Esophagus muscularis mucosa (tissue), 4 donors: ENCODE results near the gene CACNB4. TPM values are rescaled to one million over a fixed set of nuclear protein-coding genes. Genes with fewer than 3 reads are reported as not detected.

Experiments
- DNase-seq: peaks from one replicate; pipeline ENCODE4 v3.0.0-alpha.2; 2017; ENCODE audit errors: extremely low spot score
- H3K27ac ChIP-seq, 4 donors: fragments of 200-600 bp; sonication (generic); replicated peaks in 1 of 4; 1 replicate in 3 of 4; 2 replicates in 1 of 4; pipeline ENCODE4 v1.5.1; 2016 to 2019; ENCODE audit warnings: mild to moderate bottlenecking in 1 of 4
- H3K27me3 ChIP-seq, 4 donors: fragments of 200-600 bp; sonication (generic); one replicate each; pipeline versions ENCODE4 v1.5.1 to v1.6.0; 2016 to 2019
- H3K36me3 ChIP-seq, 4 donors: fragments of 200-600 bp; sonication (generic); one replicate each; pipeline ENCODE4 v1.5.1; 2016 to 2019
- H3K4me1 ChIP-seq, 4 donors: fragments of 200-600 bp; sonication (generic); one replicate each; pipeline ENCODE4 v1.5.1; 2016 to 2019
- H3K4me3 ChIP-seq, 4 donors: fragments of 200-600 bp; sonication (generic); 1 replicate in 2 of 4; 2 replicates in 2 of 4; pipeline ENCODE4 v1.5.1; 2016 to 2019; ENCODE audit warnings: mild to moderate bottlenecking in 4 of 4, moderate library complexity in 1 of 4
- H3K9me3 ChIP-seq, 4 donors: fragments of 200-600 bp; sonication (generic); 1 replicate in 3 of 4; 2 replicates in 1 of 4; pipeline ENCODE4 v1.5.1; 2016 to 2019
- CTCF ChIP-seq, 3 experiments: fragments of 200-600 bp in 2 of 3; fragments of 450-650 bp in 1 of 3; sonication (generic) in 2 of 3; IDR thresholded peaks; one replicate each; pipeline ENCODE4 v1.5.1; 2017 to 2019; ENCODE audit warnings: antibody characterized with exemption in 3 of 3, mild to moderate bottlenecking in 2 of 3, moderate library complexity in 1 of 3
- EP300 ChIP-seq: sonication (generic); formaldehyde crosslinking; IDR thresholded peaks from one replicate; pipeline ENCODE4 v1.6.1; 2017; ENCODE audit warnings: antibody characterized with exemption
- POLR2A ChIP-seq: fragments of 450-650 bp; IDR thresholded peaks from one replicate; pipeline ENCODE4 v1.6.1; 2017; ENCODE audit warnings: antibody characterized with exemption, moderate library complexity, mild to moderate bottlenecking, low read depth
- POLR2AphosphoS5 ChIP-seq, 2 donors: sonication (generic); formaldehyde crosslinking; IDR thresholded peaks; one replicate each; pipeline ENCODE4 v1.6.1; 2017; ENCODE audit warnings: antibody characterized with exemption in 2 of 2
- WGBS: methylation state at CpG from one replicate; pipeline ENCODE4 v1.1.5; 2018; 5-methylcytosine and 5-hydroxymethylcytosine counted together
- intact Hi-C: fragments of 100-400 bp; cut with DNase I; formaldehyde crosslinking; loops from one replicate; pipeline ENCODE4 v1.15.1; 2023
- total RNA-seq, 4 donors: library from RNA; depleted of rRNA; stranded (reverse); fragments of >200 nt; gene quantifications; one replicate each; pipeline versions ENCODE4 v1.1.0 to v1.2.1, GENCODE V29; 2016

Gene CACNB4
- total RNA-seq, 4 donors from 2014 or later, result 1.7 to 3.5 (median 2.3) TPM

GRCh38 chr2:151968770-151969470 is 129.9 kb downstream of the CACNB4 start:
- TF ChIP-seq CTCF (IDR thresholded peaks at IDR 0.05) (no peak), EP300 (no peak), POLR2AphosphoS5 (IDR thresholded peaks at IDR 0.05) (no peak), POLR2A (no peak)
- Histone ChIP-seq H3K4me3 (no peak overlapping the region), H3K27ac (no peak overlapping the region), H3K27me3 (no peaks in the 10 kb centered on the region), H3K4me1 (peaks cover 0 to 8% (median 6%) of the 10 kb centered on the region in 4 donors), H3K36me3 (no peaks in the 10 kb centered on the region), H3K9me3 (no peaks in the 10 kb centered on the region)
- WGBS, result 70% methylated on average over 4 of the region's 4 CpGs
- intact Hi-C loops, result no loop called here
- no peak for DNase-seq

GRCh38 chr2:151967829-151968722 is 130.8 kb downstream of the CACNB4 start:
- Histone ChIP-seq H3K9me3 (no peaks in the 10 kb centered on the region), H3K4me3 (no peak overlapping the region), H3K36me3 (no peaks in the 10 kb centered on the region), H3K27me3 (no peaks in the 10 kb centered on the region), H3K4me1 (peaks cover 0 to 2% (median 0%) of the 10 kb centered on the region in 4 donors), H3K27ac (no peak overlapping the region)
- DNase-seq, result no peak
- intact Hi-C loops, result no loop called here
- TF ChIP-seq EP300, result no peak
- no peak for TF ChIP-seq CTCF (IDR thresholded peaks at IDR 0.05)
- TF ChIP-seq POLR2A, result no peak
- TF ChIP-seq POLR2AphosphoS5 (IDR thresholded peaks at IDR 0.05), result no peak
- 91% methylated on average over 11 of the region's 11 CpGs for WGBS

- Histone ChIP-seq H3K27ac (no peak overlapping the region), H3K27me3 (no peaks in the 10 kb centered on the region), H3K9me3 (no peaks in the 10 kb centered on the region), H3K4me1 (peaks cover 0 to under 1% (median 0%) of the 10 kb centered on the region in 4 donors), H3K4me3 (no peak overlapping the region), H3K36me3 (no peaks in the 10 kb centered on the region)
- WGBS, result 88% methylated on average over 4 of the region's 4 CpGs
- intact Hi-C loops, result no loop called here
- TF ChIP-seq CTCF (IDR thresholded peaks at IDR 0.05) (no peak), POLR2AphosphoS5 (IDR thresholded peaks at IDR 0.05) (no peak), POLR2A (no peak), EP300 (no peak)
- no peak for DNase-seq
Observed at GRCh38 chr2:151965884-151966283, 133.0 kb downstream of the CACNB4 start.

GRCh38 chr2:151961558-151961957 is 137.3 kb downstream of the CACNB4 start:
- no peak for DNase-seq
- H3K4me3 ChIP-seq, result no peak overlapping the region
- H3K27me3 ChIP-seq, result no peaks in the 10 kb centered on the region
- TF ChIP-seq POLR2A, result no peak
- TF ChIP-seq POLR2AphosphoS5 (IDR thresholded peaks at IDR 0.05), result no peak
- no peak for TF ChIP-seq EP300
- no peak for TF ChIP-seq CTCF (IDR thresholded peaks at IDR 0.05)
- H3K36me3 ChIP-seq, result no peaks in the 10 kb centered on the region
- 90% methylated on average over 4 of the region's 4 CpGs for WGBS
- intact Hi-C loops, result loop anchor here (5.0 kb wide), 1 partner anchor 36 kb away; no protein-coding TSS in a partner anchor
- no peaks in the 10 kb centered on the region for H3K9me3 ChIP-seq
- no peak overlapping the region for H3K27ac ChIP-seq
- H3K4me1 ChIP-seq, result peaks cover 0 to 29% (median 25%) of the 10 kb centered on the region in 4 donors
